ENCODE results near the gene UBALD1. TPM values are rescaled to one million over a fixed set of nuclear protein-coding genes. Genes with fewer than 3 reads are reported as not detected.

Gene UBALD1
- 16.0 and 57.6 TPM in 2 replicates for total RNA-seq (2011; cell fraction: chromatin; rRNA removed; ENCODE audit: low replicate concordance)
- total RNA-seq (2011; cell fraction: nucleolus; rRNA removed), result 61.3 and 65.9 TPM in 2 replicates
- total RNA-seq (2011; cell fraction: nucleoplasm; rRNA removed), result 23.4 and 28.0 TPM in 2 replicates
- total RNA-seq (2014; rRNA removed) (22.4 and 26.6 TPM in 2 replicates), total RNA-seq (2014; rRNA removed; fragmentation: Illumina TruSeq; extraction: Trizol) (0.86 and 1.3 TPM in 2 replicates), total RNA-seq (2015; rRNA removed; fragmentation: Illumina TruSeq; extraction: Trizol) (6.2 and 7.5 TPM in 2 replicates), total RNA-seq (2021) (31.7 and 38.0 TPM in 2 replicates), polyA plus RNA-seq (2011; rRNA removed) (3.7 and 7.3 TPM in 2 replicates), polyA plus RNA-seq (2014; fragmentation: Illumina TruSeq; extraction: Trizol) (3.8 and 10.5 TPM in 2 replicates), polyA plus RNA-seq (2014; fragmentation: Nextera tagmentation; extraction: Ambion mirVana) (not detected), polyA plus RNA-seq (2014; rRNA removed) (21.8 and 26.0 TPM in 2 replicates), polyA minus RNA-seq (2011; rRNA and poly(A)+ RNA removed) (0.87 and 1.6 TPM in 2 replicates), Bru-seq, nascent RNA (percentile 75 among the genes with signal in this experiment), BruChase-seq, experiment 1, labeled RNA remaining after a 2-hour chase (percentile 76 among the genes with signal in this experiment), BruChase-seq, experiment 2, labeled RNA remaining after a 6-hour chase (percentile 78 among the genes with signal in this experiment)
- 6.4 and 24.1 TPM in 2 replicates for polyA plus RNA-seq (2011; cell fraction: cytosol; rRNA removed)
- 16.0 and 47.0 TPM in 2 replicates for polyA plus RNA-seq (2011; cell fraction: nucleus; rRNA removed)
- 33.6 and 39.2 TPM in 2 replicates for polyA plus RNA-seq (2012)
- 6.5 and 9.3 TPM in 2 replicates for polyA minus RNA-seq (2011; cell fraction: cytosol; rRNA and poly(A)+ RNA removed)
- 12.0 and 17.2 TPM in 2 replicates for polyA minus RNA-seq (2011; cell fraction: nucleus; rRNA and poly(A)+ RNA removed)
- long read RNA-seq, experiment 1, transcript UBALD1-201 (3 exons, 1,413 nt), result minor isoform, 5 of 25 reads
- long read RNA-seq, experiment 1, transcript UBALD1-205 (1 exons, 2,641 nt), result major isoform, 6 of 25 reads
- long read RNA-seq, experiment 1, partial matches to known transcripts, result 0 of 25 reads
- long read RNA-seq, experiment 1, other reads (novel, unspliced or antisense), result 13 of 25 reads
- long read RNA-seq, experiment 2, transcript UBALD1-205 (1 exons, 2,641 nt), result minor isoform, 6 of 35 reads
- long read RNA-seq, experiment 2, transcript UBALD1-201 (3 exons, 1,413 nt), result major isoform, 22 of 35 reads
- long read RNA-seq, experiment 2, partial matches to known transcripts, result 1 of 35 reads
- long read RNA-seq, experiment 2, other reads (novel, unspliced or antisense), result 2 of 35 reads
- long read RNA-seq, experiment 3, partial matches to known transcripts, result 0 of 1 reads
- long read RNA-seq, experiment 3, other reads (novel, unspliced or antisense), result 0 of 1 reads

- Histone ChIP-seq H3K36me3 (ENCODE audit: control insufficient read depth, insufficient read depth, low read length) (peaks cover 10% of the 10 kb centered on the region; the same call in 1 of the 3 replicates), H3K4me1 (replicated peaks in 1 of 2; ENCODE audit: control insufficient read depth in 2 of 2, insufficient read depth in 2 of 2, low read length in 2 of 2) (peaks cover 28 to 86% of the 10 kb centered on the region in 2 experiments), H3K79me2 (ENCODE audit: control insufficient read depth, insufficient read depth, low read length) (peaks cover 42% of the 10 kb centered on the region), H3K9me1 (ENCODE audit: control insufficient read depth, insufficient read depth, low read length) (peaks cover 13% of the 10 kb centered on the region), H2AFZ (ENCODE audit: low read depth, low read length) (peak within 1 kb of the TSS; percentile 95), H4K20me1 (replicated peaks; ENCODE audit: control insufficient read depth, insufficient read depth, low read length) (peaks cover 27% of the 10 kb centered on the region), H3K9ac (ENCODE audit: insufficient read depth in 1 of 2, low read depth in 2 of 2, low read length in 2 of 2) (peak within 1 kb of the TSS; percentile 93), H3K4me3 (peak within 1 kb of the TSS; percentile 94), H3K27ac (ENCODE audit: extremely low read depth, low read depth, low read length) (peak within 1 kb of the TSS; percentile 97), H3K9me3 (replicated peaks; ENCODE audit: control insufficient read depth, insufficient read depth, low read depth, low read length) (no peaks in the 10 kb centered on the region), H3K27me3 (ENCODE audit: control insufficient read depth in 2 of 2, insufficient read depth in 2 of 2, low read length in 2 of 2) (no peaks in the 10 kb centered on the region), H3K4me2 (ENCODE audit: insufficient read depth, low read length) (peak within 1 kb of the TSS; percentile 90)
- WGBS (ENCODE audit: insufficient coverage, low coverage, missing lambda C conversion rate), result 9% methylated on average over 55 of the region's 100 CpGs
- in situ Hi-C loops (cut with MboI) (no loop called here), intact Hi-C loops (cut with micrococcal nuclease) (no loop called here)
- ATAC-seq (peak; percentile 78), DNase-seq (ENCODE audit: extremely low read depth in 1 of 4, low spot score in 3 of 4) (peak; percentile 82 to 95 (median 88)), FAIRE-seq (peak; percentile 85)
- ChIA-PET CTCF (ENCODE audit: low intra/inter-chr PET ratio) (no interaction called here), POLR2A (interaction anchor here (0.6 to 1.0 kb wide), 6 partner anchors 10 to 333 kb away, joined by 3 read pairs; no protein-coding TSS in a partner anchor)
- BruUV-seq (replicated peaks), result no TSS peak
- TF ChIP-seq, protein P1, sequence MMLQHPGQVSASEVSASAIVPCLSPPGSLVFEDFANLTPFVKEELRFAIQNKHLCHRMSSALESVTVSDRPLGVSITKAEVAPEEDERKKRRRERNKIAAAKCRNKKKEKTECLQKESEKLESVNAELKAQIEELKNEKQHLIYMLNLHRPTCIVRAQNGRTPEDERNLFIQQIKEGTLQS (IDR thresholded peaks at IDR 0.05), result peak; percentile 82
- TF ChIP-seq, protein P1 (CRISPR knock-in tag; conservative IDR thresholded peaks at IDR 0.05), result peak; percentile 85
- TF ChIP-seq CUX1 (CRISPR knock-in tag; IDR thresholded peaks at IDR 0.05), result peak; percentile 63; the same call in 1 of the 2 replicates
- TF ChIP-seq MTA1 (IDR thresholded peaks at IDR 0.05; ENCODE audit: borderline replicate concordance), result 0 out of 2 replicates have a peak, but pooled peaks have one; percentile 56
- TF ChIP-seq ZNF740 (CRISPR knock-in tag; IDR thresholded peaks at IDR 0.05), result peak; percentile 81
- TF ChIP-seq ZNF740 (tag; IDR thresholded peaks at IDR 0.05), result no peak
These were observed at the start of gene UBALD1 for GRCh38 chr16:4614571-4615383. Gene UBALD1 (minus strand): TSS chr16:4614888. CDS start chr16:4614797, 91 bp downstream.
